HEK293T (cell line): ENCODE data around the gene FBXL22.

Source experiments
- CTCF ChIA-PET: fragments of 350-600 bp; formaldehyde crosslinking; extraction: SDS; loops from one replicate; lab custom pipeline; 2021; ENCODE audit warnings: antibody characterized with exemption, inconsistent platforms; lab: Yijun Ruan, JAX
- POLR2A ChIA-PET: fragments of 350-600 bp; formaldehyde crosslinking; extraction: SDS; loops from one replicate; lab custom pipeline; 2020; ENCODE audit warnings: antibody characterized with exemption, inconsistent platforms; lab: Yijun Ruan, JAX
- DNase-seq: peaks from one replicate; pipeline ENCODE4 v3.0.0; 2012; ENCODE audit warnings: mixed read lengths; ENCODE audit errors: extremely low spot score
- ARNT ChIP-seq: fragments of 450-650 bp; IDR thresholded peaks from 2 replicates; pipeline ENCODE4 v1.6.1; 2017; ENCODE audit warnings: mild to moderate bottlenecking
- BHLHE40 ChIP-seq: fragments of 450-650 bp; IDR thresholded peaks from 2 replicates; pipeline ENCODE4 v1.6.1; 2016; ENCODE audit warnings: mild to moderate bottlenecking, moderate library complexity, borderline replicate concordance
- CTBP1 ChIP-seq: fragments of 450-650 bp; IDR thresholded peaks from 2 replicates; pipeline ENCODE4 v1.6.1; 2016; ENCODE audit warnings: borderline replicate concordance
- ELF4 ChIP-seq: fragments of 450-650 bp; IDR thresholded peaks from 2 replicates; pipeline ENCODE4 v1.6.1; 2017; ENCODE audit warnings: antibody characterized with exemption
- FOXA1 ChIP-seq: fragments of 450-650 bp; IDR thresholded peaks from 2 replicates; pipeline ENCODE4 v1.6.1; 2016; ENCODE audit warnings: mild to moderate bottlenecking
- FOXK2 ChIP-seq: fragments of 450-650 bp; IDR thresholded peaks from 2 replicates; pipeline ENCODE4 v1.6.1; 2016; ENCODE audit warnings: mild to moderate bottlenecking
- FOXM1 ChIP-seq: fragments of 450-650 bp; IDR thresholded peaks from 2 replicates; pipeline ENCODE4 v1.6.1; 2017; ENCODE audit warnings: mild to moderate bottlenecking, borderline replicate concordance
- HDGF ChIP-seq: fragments of 450-650 bp; IDR thresholded peaks from 2 replicates; pipeline ENCODE4 v1.6.1; 2017; ENCODE audit warnings: antibody characterized with exemption, borderline replicate concordance
- L3MBTL2 ChIP-seq: fragments of 450-650 bp; conservative IDR thresholded peaks from 2 replicates; pipeline ENCODE4 v1.6.1; 2016; ENCODE audit warnings: mild to moderate bottlenecking
- LEF1 ChIP-seq: fragments of 450-650 bp; IDR thresholded peaks from 2 replicates; pipeline ENCODE4 v1.6.1; 2017; ENCODE audit warnings: mild to moderate bottlenecking, borderline replicate concordance
- NFRKB ChIP-seq: fragments of 450-650 bp; IDR thresholded peaks from 2 replicates; pipeline ENCODE4 v1.6.1; 2016; ENCODE audit warnings: mild to moderate bottlenecking, moderate library complexity
- SP1 ChIP-seq: fragments of 450-650 bp; IDR thresholded peaks from 2 replicates; pipeline ENCODE4 v1.6.1; 2017
- SUZ12 ChIP-seq: fragments of 450-650 bp; IDR thresholded peaks from 2 replicates; pipeline ENCODE4 v1.6.1; 2016; ENCODE audit warnings: mild to moderate bottlenecking
- TARDBP ChIP-seq: fragments of 450-650 bp; IDR thresholded peaks from 2 replicates; pipeline ENCODE4 v1.6.1; 2016
- ZNF384 ChIP-seq: fragments of 450-650 bp; IDR thresholded peaks from 2 replicates; pipeline ENCODE4 v1.6.1; 2016
- TF ChIP-seq, protein P1 (sequence below): fragments of 450-650 bp; IDR thresholded peaks from 2 replicates; pipeline ENCODE4 v1.6.1; 2016

FBXL22 gene

GRCh38 chr15:63623232-63623969, 26.2 kb downstream of the FBXL22 start:
- no peak for TF ChIP-seq ZNF384
- no peak for TF ChIP-seq ARNT
- no peak for TF ChIP-seq L3MBTL2
- no peak for TF ChIP-seq LEF1
- TF ChIP-seq CTBP1, result no peak
- TF ChIP-seq SP1, result no peak
- no peak for TF ChIP-seq FOXK2
- ChIA-PET POLR2A (no interaction called here), CTCF (interaction anchor here (1.8 kb wide), 1 partner anchor 13 kb away, joined by 4 read pairs; no protein-coding TSS in a partner anchor)
- DNase-seq, result no peak

DNA sequence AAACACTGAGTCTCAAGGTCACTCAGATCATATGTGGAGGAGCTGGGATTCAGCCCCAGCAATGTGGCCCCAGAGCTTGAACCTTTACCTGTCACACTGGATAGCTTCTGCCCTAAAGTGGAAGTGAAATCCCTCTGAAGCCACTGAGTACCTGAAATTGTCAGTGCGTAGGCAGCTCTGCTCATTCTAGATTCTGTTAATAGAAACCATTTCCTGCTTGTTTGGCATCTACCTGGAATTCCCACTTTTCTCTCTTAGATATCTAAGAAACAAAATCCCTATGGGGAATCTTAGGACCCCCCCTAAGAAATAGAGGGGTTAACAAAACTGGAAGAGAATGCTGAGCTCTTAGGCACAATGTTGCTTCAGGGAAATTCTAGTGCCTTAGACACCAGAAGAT, 29.8 kb downstream of the FBXL22 start:
- DNase-seq, result no peak
- ChIA-PET CTCF (no interaction called here), POLR2A (no interaction called here)
- no peak for TF ChIP-seq SP1

GRCh38 chr15:63628123-63628822, 31.1 kb downstream of the FBXL22 start:
- no peak for TF ChIP-seq ELF4
- ChIA-PET CTCF (no interaction called here), POLR2A (no interaction called here)
- no peak for DNase-seq

- CTCF ChIA-PET, result no interaction called here
- POLR2A ChIA-PET, result no interaction called here
- no peak for DNase-seq
- TF ChIP-seq ARNT (no peak), FOXM1 (no peak), TARDBP (no peak), FOXK2 (no peak), ELF4 (no peak), NFRKB (no peak), FOXA1 (no peak), SP1 (no peak), SUZ12 (no peak), BHLHE40 (no peak), ZNF384 (no peak), L3MBTL2 (no peak)
- TF ChIP-seq, protein P1, sequence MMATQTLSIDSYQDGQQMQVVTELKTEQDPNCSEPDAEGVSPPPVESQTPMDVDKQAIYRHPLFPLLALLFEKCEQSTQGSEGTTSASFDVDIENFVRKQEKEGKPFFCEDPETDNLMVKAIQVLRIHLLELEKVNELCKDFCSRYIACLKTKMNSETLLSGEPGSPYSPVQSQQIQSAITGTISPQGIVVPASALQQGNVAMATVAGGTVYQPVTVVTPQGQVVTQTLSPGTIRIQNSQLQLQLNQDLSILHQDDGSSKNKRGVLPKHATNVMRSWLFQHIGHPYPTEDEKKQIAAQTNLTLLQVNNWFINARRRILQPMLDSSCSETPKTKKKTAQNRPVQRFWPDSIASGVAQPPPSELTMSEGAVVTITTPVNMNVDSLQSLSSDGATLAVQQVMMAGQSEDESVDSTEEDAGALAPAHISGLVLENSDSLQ, result no peak
These were observed 33.0 kb downstream of the FBXL22 start for GRCh38 chr15:63630036-63630751.

- TF ChIP-seq LEF1, result no peak
- no peak for TF ChIP-seq NFRKB
- TF ChIP-seq SUZ12, result no peak
- no peak for TF ChIP-seq ARNT
- TF ChIP-seq, protein P1, result no peak
- no peak for TF ChIP-seq HDGF
- no peak for TF ChIP-seq FOXM1
- TF ChIP-seq SP1, result no peak
- TF ChIP-seq CTBP1, result no peak
- TF ChIP-seq ELF4, result no peak
- TF ChIP-seq FOXA1, result no peak
- no peak for TF ChIP-seq FOXK2
- no peak for TF ChIP-seq TARDBP
- TF ChIP-seq BHLHE40, result no peak
- no peak for TF ChIP-seq ZNF384
- no peak for TF ChIP-seq L3MBTL2
- ChIA-PET POLR2A (no interaction called here), CTCF (no interaction called here)
- DNase-seq, result no peak
These were observed 36.1 kb downstream of the FBXL22 start for GRCh38 chr15:63633312-63633711.

GRCh38 chr15:63634154-63634553, 37.0 kb downstream of the FBXL22 start:
- DNase-seq, result no peak
- ChIA-PET POLR2A (no interaction called here), CTCF (no interaction called here)
- no peak for TF ChIP-seq ELF4
- TF ChIP-seq ZNF384, result no peak
- no peak for TF ChIP-seq BHLHE40
- no peak for TF ChIP-seq FOXA1
- TF ChIP-seq L3MBTL2, result no peak
- no peak for TF ChIP-seq CTBP1

DNA sequence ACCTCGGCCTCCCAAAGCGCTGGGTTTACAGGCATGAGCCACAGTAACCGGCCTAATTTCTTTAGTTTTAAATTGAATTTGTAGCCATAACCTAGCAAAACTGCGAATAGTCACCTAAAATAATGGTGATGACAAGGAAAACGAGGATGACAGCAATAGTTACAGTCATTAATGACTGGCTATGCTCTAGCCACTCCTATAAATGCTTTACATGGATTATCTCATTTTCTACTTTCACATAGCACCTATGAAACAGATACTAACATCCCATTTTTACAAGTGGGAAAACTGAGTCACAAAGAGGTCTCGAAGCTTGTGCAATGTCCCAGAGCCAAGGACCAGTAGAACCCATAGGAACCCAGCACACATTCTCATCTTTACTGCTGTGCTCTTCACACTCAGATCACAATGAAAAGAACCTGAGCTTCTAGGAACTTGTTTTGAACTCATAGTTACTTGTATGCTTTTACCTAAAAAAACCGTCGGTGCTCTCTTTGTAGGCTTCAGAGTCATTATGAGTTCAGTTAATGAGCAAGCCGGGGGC, 39.4 kb downstream of the FBXL22 start:
- TF ChIP-seq ARNT (no peak), FOXA1 (no peak)
- no peak for DNase-seq
- ChIA-PET POLR2A (no interaction called here), CTCF (interaction anchor here (0.6 kb wide), 1 partner anchor 47 kb away, joined by 3 read pairs; no protein-coding TSS in a partner anchor)
